Activated T-cell treated with anti-CD3 and anti-CD28 coated beads, Interleukin-2, amount 50 U/mL, for 4 hours (primary cell): ENCODE measurements around the gene SKP2. TPM values are rescaled to one million over a fixed set of nuclear protein-coding genes. Genes with fewer than 3 reads are reported as not detected.

Experiments
- ATAC-seq, 2 donors: fragments of 200-7000 bp; cut with Tn5 transposase; one replicate each; pipeline ENCODE4 v1.10.0; 2021
- DNase-seq: peaks from one replicate; pipeline ENCODE4 v3.0.0-alpha.2; 2020
- H3K27me3 Mint-ChIP-seq: one replicate; pipeline ENCODE4 v1.8.0; 2021; ENCODE audit warnings: low read depth, mixed read lengths
- H3K36me3 Mint-ChIP-seq: one replicate; pipeline ENCODE4 v1.8.0; 2022; ENCODE audit warnings: mixed read lengths; ENCODE audit not compliant: insufficient read depth
- H3K4me1 Mint-ChIP-seq: one replicate; pipeline ENCODE4 v1.8.0; 2021; ENCODE audit warnings: low read depth, mixed read lengths
- H3K4me3 Mint-ChIP-seq: one replicate; pipeline ENCODE4 v1.8.0; 2021; ENCODE audit warnings: mild to moderate bottlenecking, moderate library complexity, mixed read lengths
- H3K9me3 Mint-ChIP-seq: one replicate; pipeline ENCODE4 v1.8.0; 2021; ENCODE audit warnings: mixed read lengths
- total RNA-seq, 3 donors: library from RNA; stranded (reverse); gene quantifications; one replicate each; pipeline ENCODE4 v1.2.1, GENCODE V29; 2021

SKP2 gene
- total RNA-seq, 3 donors from 2014 or later, result 31.2 to 43.2 (median 31.2) TPM

DNA sequence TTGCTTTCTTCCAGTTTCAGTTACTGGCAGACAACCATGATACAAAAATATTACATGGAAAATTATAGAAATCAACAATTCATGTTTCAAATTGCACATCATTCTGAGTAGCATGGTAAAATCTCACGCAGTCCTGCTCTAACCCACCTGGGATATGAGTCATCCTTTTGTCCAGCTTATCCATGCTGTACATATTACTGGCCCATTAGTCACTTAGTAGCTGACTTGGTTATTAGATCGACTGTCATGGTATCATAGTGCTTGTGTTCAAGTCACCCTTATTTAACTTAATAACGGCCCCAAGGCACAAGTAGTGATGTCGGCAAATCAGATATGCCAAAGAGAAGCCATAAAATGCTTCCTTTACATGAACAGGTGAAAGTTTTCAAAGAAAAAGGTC is 48.6 kb downstream of the SKP2 start:
- H3K27me3 Mint-ChIP-seq, result no peaks in the 10 kb centered on the region
- no peak overlapping the region for H3K4me3 Mint-ChIP-seq
- no peak for ATAC-seq
- no peaks in the 10 kb centered on the region for H3K9me3 Mint-ChIP-seq
- H3K4me1 Mint-ChIP-seq, result no peaks in the 10 kb centered on the region
- no peak for DNase-seq
- H3K36me3 Mint-ChIP-seq, result peaks cover 16% of the 10 kb centered on the region

DNA sequence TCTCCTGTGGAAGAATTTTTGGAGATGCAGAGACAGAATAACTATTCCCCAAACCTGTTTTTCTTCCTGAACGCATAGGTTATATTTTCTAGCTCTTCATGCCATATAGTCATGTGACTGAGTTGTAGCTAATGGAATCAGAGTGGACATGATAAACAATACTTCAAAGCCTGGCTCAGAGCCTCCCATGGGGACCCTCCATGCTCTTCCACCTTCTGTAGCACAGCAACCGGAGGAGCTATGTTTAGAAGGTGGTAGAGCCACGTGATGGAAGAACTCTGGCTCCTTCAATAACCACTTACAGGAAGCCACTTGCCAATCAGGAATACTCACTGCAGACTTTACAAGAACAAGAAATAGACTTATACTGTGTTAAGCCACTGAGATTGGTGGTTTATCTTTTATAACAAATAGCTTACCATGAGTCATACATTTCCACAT is 50.6 kb downstream of the SKP2 start:
- peaks cover 5% of the 10 kb centered on the region for H3K9me3 Mint-ChIP-seq
- DNase-seq (no peak), ATAC-seq (no peak)
- no peaks in the 10 kb centered on the region for H3K4me1 Mint-ChIP-seq
- peaks cover 15% of the 10 kb centered on the region for H3K36me3 Mint-ChIP-seq
- no peak overlapping the region for H3K4me3 Mint-ChIP-seq
- H3K27me3 Mint-ChIP-seq, result no peaks in the 10 kb centered on the region

DNA sequence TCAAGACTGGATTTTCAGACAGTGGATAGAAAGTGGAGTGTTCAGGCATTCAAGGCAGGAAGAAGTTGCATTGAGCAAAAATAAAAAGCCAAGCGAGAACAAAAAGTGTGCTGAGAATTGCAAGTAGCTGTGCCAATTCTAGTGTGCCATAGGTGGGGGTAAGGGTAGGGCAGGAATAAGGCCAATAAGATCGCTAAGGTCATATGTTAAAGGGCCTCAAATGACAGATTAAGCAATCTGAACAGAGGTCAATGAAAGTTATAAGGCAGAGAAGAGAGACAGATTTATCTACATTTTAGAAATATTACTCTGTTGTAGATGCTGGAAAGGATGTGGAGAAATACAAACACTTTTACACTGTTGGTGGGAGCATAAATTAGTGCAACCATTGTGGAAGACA is 53.4 kb downstream of the SKP2 start:
- no peak overlapping the region for H3K4me3 Mint-ChIP-seq
- no peaks in the 10 kb centered on the region for H3K27me3 Mint-ChIP-seq
- peaks cover 19% of the 10 kb centered on the region for H3K36me3 Mint-ChIP-seq
- DNase-seq (no peak), ATAC-seq (no peak)
- no peaks in the 10 kb centered on the region for H3K4me1 Mint-ChIP-seq
- H3K9me3 Mint-ChIP-seq, result peaks cover 5% of the 10 kb centered on the region

DNA sequence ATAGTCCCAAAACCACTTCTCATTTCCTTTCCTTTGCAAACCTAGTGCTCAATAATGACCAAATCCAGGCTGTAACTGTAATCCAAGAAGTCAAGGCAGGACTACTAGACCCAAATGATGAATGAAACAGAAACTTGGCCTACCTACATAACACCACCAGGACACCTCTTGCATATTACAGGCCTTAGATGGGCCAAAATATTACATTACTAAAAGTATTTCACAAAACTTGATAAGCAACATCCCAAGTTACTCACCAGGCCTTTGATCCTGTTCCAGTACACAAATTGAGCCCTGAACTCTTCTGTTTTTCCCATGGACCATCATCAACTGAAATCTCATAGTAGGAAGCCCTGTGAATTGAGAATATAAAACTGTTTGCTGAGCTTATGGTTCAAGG is 55.0 kb downstream of the SKP2 start:
- Mint-ChIP-seq H3K27me3 (no peaks in the 10 kb centered on the region), H3K9me3 (peaks cover 5% of the 10 kb centered on the region), H3K36me3 (peaks cover 24% of the 10 kb centered on the region), H3K4me3 (no peak overlapping the region), H3K4me1 (no peaks in the 10 kb centered on the region)
- DNase-seq (no peak), ATAC-seq (no peak)

DNA sequence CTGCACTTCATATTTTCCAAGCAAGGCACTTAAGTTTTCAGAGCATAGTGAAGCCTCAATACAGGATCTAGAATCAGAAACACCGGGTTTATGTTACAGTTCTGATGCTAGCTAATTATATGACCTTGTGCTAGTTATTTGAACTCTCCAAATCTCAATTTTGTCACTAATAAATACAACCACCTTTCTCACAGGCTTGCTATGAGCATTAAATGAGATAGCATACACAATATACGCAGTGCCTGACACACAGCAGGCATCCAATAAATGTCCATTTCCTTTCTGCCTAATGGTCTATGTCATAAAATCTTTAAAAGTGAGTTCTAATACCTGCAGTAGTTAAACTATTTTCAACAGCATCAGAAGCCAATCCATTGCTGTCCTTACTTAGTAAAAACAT is 56.9 kb downstream of the SKP2 start:
- DNase-seq, result no peak
- Mint-ChIP-seq H3K4me1 (no peaks in the 10 kb centered on the region), H3K27me3 (no peaks in the 10 kb centered on the region), H3K9me3 (peaks cover 5% of the 10 kb centered on the region), H3K4me3 (no peak overlapping the region), H3K36me3 (peaks cover 33% of the 10 kb centered on the region)
- no peak for ATAC-seq

DNA sequence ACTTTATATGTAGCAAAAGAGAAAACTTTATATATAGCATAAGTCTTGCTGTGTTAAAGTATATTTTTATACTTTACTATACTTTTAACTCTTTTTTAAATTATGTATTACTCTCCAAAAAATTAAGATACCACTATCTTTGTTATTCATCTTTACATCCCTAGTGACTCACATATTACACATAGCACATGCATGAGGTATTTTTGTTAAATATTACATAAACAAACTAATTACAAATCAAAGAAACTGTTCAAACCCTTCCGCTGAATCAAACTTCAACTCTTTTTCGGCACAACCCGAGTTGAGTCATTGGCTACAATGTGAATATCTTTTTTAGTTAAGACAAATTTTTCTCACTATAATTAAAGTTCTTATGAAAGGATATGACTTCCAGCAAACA is 57.8 kb downstream of the SKP2 start:
- Mint-ChIP-seq H3K36me3 (peaks cover 34% of the 10 kb centered on the region), H3K27me3 (no peaks in the 10 kb centered on the region), H3K4me1 (no peaks in the 10 kb centered on the region), H3K9me3 (peaks cover 5% of the 10 kb centered on the region), H3K4me3 (no peak overlapping the region)
- DNase-seq, result no peak
- no peak for ATAC-seq

DNA sequence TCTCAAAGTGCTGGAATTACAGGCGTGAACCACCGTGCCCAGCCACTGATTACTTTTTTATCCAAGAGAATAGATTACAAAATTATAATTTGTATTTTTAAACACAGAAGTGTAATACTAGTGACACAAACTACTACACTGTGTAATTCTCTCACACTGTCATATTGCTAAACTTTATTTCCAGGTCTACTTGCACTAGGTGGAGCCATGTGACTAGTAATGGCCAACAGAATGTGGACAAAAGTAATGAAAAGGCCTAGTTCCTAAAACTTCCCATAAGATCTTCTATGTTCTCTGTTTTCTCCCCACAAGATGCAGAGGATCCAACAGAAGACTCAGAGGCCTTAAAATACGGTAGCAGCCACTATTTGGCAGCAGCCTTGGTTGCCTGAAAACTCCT is 62.5 kb downstream of the SKP2 start:
- DNase-seq, result no peak
- Mint-ChIP-seq H3K36me3 (peaks cover 36% of the 10 kb centered on the region), H3K4me1 (no peaks in the 10 kb centered on the region), H3K4me3 (no peak overlapping the region), H3K27me3 (no peaks in the 10 kb centered on the region), H3K9me3 (no peaks in the 10 kb centered on the region)
- no peak for ATAC-seq

DNA sequence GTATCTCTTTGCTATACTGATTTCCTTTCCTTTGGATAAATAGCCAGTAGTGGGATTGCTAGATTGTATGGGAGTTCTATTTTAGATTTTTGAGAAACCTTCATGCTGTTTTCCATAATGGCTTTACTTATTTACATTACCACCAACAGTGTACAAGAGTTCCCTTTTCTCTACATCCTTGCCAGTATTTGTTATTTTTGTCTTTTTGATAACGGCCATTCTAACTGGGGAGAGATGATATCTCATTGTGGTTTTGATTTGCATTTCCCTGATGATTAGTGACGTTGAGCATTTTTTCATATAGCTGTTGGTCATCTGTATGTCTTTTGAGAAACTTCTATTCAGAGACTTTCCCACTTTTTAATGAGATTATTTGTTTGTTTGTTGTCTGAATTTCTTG is 64.0 kb downstream of the SKP2 start:
- H3K36me3 Mint-ChIP-seq, result peaks cover 37% of the 10 kb centered on the region

DNA sequence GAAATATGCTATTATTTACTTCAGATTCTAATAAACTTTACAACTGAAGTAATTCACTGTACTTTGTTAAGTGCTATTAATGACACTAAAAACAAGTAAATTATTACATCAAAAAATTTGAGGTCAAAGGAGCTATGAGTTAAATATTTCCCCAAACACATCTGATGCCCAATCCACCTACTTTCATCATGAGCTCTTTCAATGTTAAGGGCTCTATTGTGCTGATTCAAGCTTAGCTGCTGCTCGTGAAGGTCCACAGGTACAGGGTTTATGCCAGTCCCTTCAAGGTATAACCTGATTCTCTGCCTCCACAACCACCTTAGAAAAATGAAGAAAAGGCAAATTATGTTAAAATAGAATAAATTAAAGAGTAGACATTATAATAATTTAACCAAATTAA is 65.7 kb downstream of the SKP2 start:
- Mint-ChIP-seq H3K4me3 (no peak overlapping the region), H3K4me1 (no peaks in the 10 kb centered on the region), H3K36me3 (peaks cover 39% of the 10 kb centered on the region), H3K27me3 (no peaks in the 10 kb centered on the region), H3K9me3 (no peaks in the 10 kb centered on the region)
- DNase-seq (no peak), ATAC-seq (no peak)

More for the DNA sequence above, 64.0 kb downstream of the SKP2 start:
- H3K4me3 Mint-ChIP-seq, result no peak overlapping the region
- no peaks in the 10 kb centered on the region for H3K4me1 Mint-ChIP-seq
- ATAC-seq (no peak), DNase-seq (no peak)
- H3K9me3 Mint-ChIP-seq, result no peaks in the 10 kb centered on the region
- no peaks in the 10 kb centered on the region for H3K27me3 Mint-ChIP-seq

DNA sequence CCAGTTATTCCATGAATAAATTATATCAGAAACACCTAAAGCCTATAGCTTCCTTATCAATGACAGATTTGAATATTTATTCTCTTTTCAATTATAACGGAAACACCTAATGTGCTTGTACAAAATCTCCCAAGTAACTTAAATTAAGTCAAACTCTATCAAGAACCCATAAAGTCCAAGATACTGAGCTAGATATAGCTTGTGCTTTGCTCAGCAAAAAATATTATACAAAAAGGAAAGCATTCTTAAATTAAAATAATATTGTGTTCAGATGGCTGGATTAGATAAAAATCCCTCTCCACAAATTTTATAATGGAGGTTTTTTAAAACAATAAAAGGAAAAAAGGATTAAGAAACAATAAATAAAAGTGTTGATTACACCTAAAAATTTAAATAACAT is 66.1 kb downstream of the SKP2 start:
- Mint-ChIP-seq H3K4me3 (no peak overlapping the region), H3K36me3 (peaks cover 34% of the 10 kb centered on the region), H3K9me3 (no peaks in the 10 kb centered on the region)

DNA sequence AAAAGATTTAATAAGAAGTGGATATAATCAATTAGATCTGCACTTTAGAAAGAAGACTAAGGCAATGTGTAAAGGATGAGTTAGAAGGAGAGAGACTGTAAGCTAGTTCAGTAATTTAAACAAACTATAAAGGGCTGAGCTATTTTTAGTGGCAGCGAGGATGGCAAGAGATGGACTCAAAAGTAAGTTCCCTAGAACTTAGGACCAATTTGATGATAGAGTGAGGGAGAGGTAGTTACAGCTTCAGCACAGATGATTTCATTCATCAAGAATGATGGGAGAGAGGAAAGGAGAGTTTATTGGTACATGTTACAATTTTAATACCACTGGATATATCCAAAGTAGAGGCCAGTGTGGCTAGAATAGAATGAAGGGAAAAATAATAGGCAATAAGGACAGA is 70.7 kb downstream of the SKP2 start:
- Mint-ChIP-seq H3K4me1 (no peaks in the 10 kb centered on the region), H3K4me3 (no peak overlapping the region), H3K36me3 (peaks cover 31% of the 10 kb centered on the region), H3K9me3 (no peaks in the 10 kb centered on the region), H3K27me3 (no peaks in the 10 kb centered on the region)
- ATAC-seq (no peak), DNase-seq (no peak)

More for the DNA sequence above, 66.1 kb downstream of the SKP2 start:
- no peak for DNase-seq
- Mint-ChIP-seq H3K4me1 (no peaks in the 10 kb centered on the region), H3K27me3 (no peaks in the 10 kb centered on the region)
- ATAC-seq, result no peak

DNA sequence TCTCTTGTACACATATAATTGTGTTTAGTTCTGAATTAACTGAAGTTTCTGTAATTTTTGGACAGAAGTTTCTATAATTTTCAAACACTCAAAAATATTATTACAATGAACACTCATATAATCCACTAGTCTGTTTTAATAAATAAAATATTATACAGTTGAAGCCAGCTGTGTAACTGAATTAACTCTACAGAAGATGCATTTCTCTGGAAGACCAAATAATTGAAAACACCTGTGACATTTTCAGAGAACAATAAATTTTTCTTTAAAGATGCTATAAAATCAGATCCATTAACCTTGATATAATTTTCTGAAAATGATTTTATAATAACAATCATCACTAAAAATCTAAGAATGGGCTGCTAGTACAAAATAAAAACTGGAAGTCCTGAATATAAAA is 75.1 kb downstream of the SKP2 start:
- DNase-seq (no peak), ATAC-seq (no peak)
- Mint-ChIP-seq H3K27me3 (no peaks in the 10 kb centered on the region), H3K4me3 (no peak overlapping the region), H3K9me3 (no peaks in the 10 kb centered on the region), H3K4me1 (no peaks in the 10 kb centered on the region), H3K36me3 (peaks cover 12% of the 10 kb centered on the region)

DNA sequence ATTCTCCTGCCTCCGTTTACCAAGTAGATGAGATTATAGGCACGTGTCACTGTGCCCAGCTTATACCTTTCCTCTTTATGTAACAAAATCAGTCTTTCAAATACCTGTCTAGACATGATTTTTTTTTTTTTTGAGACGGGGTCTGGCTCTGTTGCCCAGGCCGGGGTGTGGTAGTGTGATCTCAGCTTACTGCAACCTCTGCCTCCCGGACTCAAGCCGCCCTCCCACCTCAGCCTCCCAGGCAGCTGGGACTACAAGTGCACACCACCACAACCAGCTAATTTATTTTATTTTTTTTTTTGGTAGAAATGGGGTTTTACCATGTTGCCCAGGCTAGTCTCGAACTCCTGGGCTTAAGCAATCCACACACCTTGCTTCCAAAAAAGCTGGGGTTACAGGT is 76.6 kb downstream of the SKP2 start:
- no peak overlapping the region for H3K4me3 Mint-ChIP-seq
- H3K36me3 Mint-ChIP-seq, result peaks cover 12% of the 10 kb centered on the region
- H3K9me3 Mint-ChIP-seq, result no peaks in the 10 kb centered on the region
- no peaks in the 10 kb centered on the region for H3K27me3 Mint-ChIP-seq
- no peak for DNase-seq
- ATAC-seq, result no peak
- H3K4me1 Mint-ChIP-seq, result no peaks in the 10 kb centered on the region

DNA sequence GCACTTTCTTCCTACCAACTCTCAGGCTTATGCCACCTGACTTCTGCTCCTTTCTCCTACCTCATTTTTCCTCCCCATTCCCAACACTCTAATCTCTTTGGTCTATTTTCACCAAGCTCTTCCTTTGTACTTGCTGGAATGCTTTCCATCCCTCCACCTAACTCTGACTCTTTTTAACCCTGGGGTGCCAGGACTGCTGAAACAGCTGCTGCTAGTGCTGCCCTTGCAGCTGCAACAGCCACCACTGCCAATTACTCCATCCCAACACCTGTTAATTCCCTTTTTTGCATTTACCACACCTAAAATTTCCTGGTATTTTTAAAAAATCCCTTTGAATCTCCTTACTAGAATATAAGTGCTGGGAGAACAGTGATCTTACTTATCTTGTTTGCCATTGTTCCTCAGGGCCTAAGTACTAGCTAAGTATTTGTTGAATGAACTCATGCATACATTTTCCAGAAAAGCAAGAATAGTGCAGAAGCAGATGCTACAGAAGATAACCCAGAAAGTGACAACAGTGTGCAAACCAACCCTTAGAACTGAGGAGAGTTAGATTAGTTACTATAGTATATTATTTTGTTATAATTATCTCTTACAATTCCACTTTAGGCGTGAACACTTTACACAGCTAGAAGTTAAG is 78.4 kb downstream of the SKP2 start:
- DNase-seq, result no peak

DNA sequence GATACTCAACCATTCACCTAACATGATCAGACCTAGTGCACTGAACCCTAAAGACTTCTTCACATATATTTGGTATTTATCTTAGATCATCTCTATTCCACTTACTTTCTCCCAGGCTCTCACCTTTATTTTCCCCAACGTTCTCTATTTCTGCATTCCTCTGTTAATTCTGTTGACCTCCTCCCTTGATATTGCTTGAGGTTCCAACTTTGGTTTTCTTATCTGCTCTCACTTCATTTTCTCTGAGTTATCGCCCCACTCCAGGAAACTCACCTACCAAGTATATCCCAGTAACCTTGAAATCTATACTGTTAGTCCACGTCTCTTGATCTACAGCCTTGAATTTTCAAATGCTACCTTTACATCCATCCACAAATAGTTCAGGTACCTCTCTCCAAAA is 80.6 kb downstream of the SKP2 start:
- Mint-ChIP-seq H3K4me3 (no peak overlapping the region), H3K36me3 (no peaks in the 10 kb centered on the region), H3K27me3 (no peaks in the 10 kb centered on the region), H3K4me1 (peaks cover 4% of the 10 kb centered on the region), H3K9me3 (no peaks in the 10 kb centered on the region)
- no peak for DNase-seq
- no peak for ATAC-seq

More for the DNA sequence above, 78.4 kb downstream of the SKP2 start:
- no peak for ATAC-seq
- Mint-ChIP-seq H3K36me3 (peaks cover 7% of the 10 kb centered on the region), H3K4me1 (no peaks in the 10 kb centered on the region), H3K27me3 (no peaks in the 10 kb centered on the region), H3K9me3 (no peaks in the 10 kb centered on the region), H3K4me3 (no peak overlapping the region)
